GM18907 (cell line): ENCODE measurements around the gene SPAAR.
"Not testable (repeated sequence)": the region's sequence is repeated elsewhere in the genome, so short reads cannot be mapped to it uniquely, and the experiment has no call there.

Experiments used
- ATAC-seq: cut with Tn5 transposase; IDR thresholded peaks from one replicate; pipeline ENCODE4 v1.9.1; 2021; ENCODE audit warnings: mild to moderate bottlenecking, moderate library complexity; ENCODE audit not compliant: unreplicated experiment

SPAAR gene

DNA sequence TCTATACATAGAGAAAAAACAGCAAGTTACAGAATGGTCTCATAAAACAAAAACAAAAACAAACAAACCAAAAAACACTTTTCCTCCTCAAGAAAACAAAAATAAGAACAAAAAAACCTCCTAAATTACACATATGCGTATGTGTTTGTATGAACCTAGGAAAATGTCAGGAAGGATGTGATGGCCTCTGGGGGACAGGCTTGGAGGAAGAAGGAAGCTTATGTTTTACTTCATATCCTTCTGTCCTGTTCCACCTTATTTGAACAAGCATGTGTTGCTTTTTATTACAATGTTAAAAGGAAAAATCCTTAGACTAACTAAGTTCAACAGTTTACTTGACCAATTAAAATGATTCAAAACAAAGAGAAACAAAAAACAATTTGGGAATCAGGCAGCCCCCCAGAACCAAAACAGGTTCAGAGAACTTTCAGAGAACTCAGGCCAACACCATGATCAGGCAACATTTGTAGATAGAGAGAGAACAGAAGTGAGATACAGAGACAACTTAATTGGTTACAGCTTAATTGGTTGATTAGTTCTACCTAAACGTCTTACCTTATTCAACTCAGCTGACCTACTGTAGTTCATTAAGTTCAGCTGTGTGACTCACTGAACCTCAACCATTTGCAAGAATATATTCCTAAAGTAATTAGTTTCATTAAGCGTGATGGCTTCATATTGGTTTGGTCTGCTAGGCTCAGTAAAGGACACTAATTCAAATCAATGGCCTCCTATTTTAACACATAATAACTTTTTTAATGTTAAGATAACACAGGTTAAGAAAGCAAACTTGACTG is 10.1 kb downstream of the SPAAR start:
- no peak for ATAC-seq

GRCh38 chr9:35920051-35920620 is 10.8 kb downstream of the SPAAR start:
- no peak for ATAC-seq

GRCh38 chr9:35923598-35923926 is 14.3 kb downstream of the SPAAR start:
- no peak for ATAC-seq

GRCh38 chr9:35923927-35924763 is 14.9 kb downstream of the SPAAR start:
- no peak for ATAC-seq

DNA sequence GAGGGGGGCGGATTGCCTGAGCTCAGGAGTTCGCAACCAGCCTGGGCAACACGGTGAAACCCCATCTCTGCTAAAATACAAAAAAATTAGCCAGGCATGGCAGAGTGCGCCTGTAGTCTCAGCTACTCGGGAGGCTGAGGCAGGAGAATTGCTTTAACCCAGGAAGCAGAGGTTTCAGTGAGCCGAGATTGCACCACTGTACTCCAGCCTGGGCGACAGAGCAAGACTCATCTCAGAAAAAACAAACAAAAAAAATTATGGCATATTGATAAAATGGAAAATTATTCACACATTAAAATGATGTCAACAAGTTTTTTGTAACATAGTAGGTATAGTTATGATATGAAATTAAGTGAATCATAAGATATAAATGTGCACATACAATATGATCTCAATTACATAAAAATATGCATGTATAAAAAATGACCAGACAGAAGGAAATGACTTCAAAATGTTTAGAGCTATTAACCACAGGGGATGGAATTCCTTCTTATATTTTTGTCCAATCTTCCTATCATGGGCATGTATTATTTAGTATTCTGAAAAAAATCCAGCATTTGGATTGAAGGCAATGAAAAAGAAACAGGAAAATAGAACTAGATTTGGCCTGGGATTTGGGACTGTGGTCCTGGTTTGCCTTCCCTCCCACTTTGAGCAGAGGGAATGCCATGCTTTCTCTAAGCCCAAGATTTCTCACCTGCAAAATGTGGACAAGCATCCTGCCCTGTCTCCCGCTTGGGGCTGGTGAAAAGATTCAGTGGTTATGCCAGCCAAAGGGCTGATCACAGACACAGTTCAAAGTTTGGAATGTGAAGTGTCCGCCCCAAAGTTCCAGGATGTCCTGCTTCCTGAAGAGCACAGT is 19.5 kb downstream of the SPAAR start:
- ATAC-seq, result no peak

GRCh38 chr9:35929453-35929718 is 20.1 kb downstream of the SPAAR start:
- no peak for ATAC-seq

GRCh38 chr9:35930521-35930920 is 21.2 kb downstream of the SPAAR start:
- no peak for ATAC-seq

- ATAC-seq, result no peak
Measured at GRCh38 chr9:35930989-35931388, 21.7 kb downstream of the SPAAR start.

DNA sequence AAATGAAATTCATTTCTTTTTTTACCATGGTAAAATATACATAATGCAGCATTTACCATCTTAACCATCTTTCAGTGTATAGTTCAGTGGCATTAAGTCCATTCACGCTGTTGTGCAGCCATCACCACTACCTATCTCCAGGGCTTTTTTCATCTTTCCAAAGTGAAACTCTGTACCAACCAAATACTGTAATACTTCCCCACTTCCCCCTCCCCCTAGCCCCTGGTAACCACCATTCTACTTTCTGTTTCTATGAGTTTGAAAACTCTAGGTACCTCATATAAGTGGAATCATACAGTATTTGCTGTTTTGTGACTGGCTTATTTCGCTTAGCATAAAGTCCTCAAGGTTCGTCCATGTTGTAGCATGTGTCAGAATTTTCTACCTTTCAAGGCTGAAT is 23.4 kb downstream of the SPAAR start:
- ATAC-seq, result no peak

DNA sequence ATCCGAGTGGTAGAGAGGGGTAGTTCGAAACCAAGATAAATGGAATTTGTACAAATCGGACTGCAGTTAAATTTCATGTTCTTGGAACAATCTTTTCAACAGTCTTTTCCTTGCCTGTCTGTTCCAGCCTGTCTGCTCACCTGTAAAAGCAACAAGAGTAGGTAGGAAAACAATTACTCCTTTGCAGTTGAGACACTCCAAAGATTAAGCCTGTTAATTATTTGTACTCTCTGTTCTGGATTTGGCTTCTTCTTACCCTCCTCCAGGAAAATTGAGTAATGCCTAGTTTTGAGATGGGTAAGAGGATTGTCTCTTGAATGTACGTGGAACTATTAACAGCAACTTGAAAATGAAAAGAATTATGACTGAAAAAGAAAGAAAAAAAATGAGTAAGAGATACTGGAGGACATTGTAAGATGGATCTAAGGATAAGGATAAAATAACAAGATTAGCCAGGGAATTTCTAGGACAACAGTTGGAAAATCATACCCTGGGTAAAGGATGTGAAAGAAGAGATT is 24.3 kb downstream of the SPAAR start:
- no peak for ATAC-seq

DNA sequence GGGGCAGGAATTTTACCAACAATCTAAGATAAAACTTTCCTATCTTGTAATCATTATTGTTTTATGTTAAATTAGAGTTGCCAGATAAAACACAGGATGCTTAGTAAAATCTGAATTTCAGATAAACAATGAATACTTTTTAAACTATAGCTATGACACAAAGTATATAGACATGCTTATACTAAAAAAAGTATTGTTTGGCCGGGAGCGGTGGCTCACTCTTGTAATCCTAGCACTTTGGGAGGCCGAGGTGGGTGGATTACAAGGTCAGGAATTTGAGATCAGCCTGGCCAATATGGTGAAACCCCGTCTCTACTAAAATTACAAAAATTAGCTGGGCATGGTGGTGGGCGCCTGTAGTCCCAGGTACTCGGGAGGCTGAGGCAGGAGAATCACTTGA is 24.8 kb downstream of the SPAAR start:
- ATAC-seq, result not testable (repeated sequence)

DNA sequence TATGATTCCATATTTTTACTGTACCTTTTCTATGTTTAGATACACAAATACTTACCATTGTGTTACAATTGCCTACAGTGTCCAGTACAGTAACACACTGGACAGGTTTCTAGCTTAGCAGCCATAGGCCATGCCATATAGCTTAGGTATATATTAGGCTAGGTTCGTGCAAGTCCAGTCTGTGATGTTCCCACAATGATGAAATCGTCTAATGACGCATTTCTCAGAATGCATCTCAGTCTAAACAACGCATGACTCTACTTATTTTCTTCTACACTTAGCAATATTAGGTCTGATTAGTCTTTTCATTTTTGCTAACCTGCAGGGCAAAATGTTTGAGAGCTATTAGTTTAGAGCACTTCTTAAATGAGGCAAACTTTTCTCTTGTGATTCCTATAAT is 26.0 kb downstream of the SPAAR start:
- no peak for ATAC-seq

DNA sequence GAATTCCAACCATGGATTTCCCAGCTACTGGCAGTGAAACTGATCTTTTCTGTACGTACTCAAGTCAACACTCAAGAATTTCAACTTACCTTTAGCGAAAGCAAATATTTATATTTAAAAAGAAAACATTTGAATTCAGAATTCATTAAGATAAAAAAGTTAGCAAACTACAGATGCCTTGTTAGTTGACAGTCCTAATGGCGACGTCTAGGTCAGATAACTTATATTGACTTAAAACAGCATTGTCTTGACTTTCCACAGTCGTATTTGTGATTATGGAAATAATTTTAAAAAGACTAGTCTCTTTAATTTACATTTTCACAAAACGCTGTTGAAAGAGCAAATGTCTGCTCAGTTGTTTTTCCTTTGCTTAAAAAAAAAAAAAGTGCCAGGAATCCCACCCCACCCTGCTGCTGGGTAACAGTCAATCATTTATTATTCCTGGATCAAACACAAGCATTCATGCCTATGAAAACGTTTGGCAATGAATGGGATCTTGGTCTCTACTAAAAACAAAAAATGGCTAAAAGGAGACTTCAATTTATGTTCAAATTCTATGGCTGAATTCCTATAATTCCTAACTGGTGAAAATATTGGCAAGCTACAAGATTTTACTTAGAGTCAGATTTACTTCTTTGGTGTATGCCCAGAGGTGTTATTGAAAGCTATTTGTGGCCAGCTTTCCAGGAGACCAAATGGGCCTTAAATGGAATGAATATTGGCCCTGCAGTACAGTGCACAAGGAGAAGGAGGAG is 26.6 kb downstream of the SPAAR start:
- no peak for ATAC-seq

DNA sequence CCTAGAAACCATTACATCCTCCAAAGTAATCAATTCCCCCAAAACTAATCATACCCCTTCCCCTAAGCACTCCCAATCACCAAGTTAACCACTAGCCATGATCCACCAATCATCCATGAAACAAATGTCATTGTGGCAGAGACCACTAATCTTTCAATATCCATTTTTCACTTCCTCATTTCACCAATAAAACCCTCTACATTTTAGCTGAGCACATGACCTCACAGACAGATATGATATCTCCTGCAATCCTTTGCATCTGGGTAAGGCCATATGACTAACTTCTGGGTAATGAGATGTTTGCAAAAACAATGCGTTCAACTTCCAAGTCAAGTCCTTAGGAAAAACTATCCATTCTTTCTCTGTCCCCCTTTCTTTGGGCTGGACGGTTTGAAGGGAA is 27.9 kb downstream of the SPAAR start:
- ATAC-seq, result no peak

- ATAC-seq, result no peak
Measured at GRCh38 chr9:35938474-35939356, 29.4 kb downstream of the SPAAR start.

- ATAC-seq, result no peak
Measured at GRCh38 chr9:35939679-35940250, 30.5 kb downstream of the SPAAR start.

- no peak for ATAC-seq
Measured at GRCh38 chr9:35940458-35941407, 31.4 kb downstream of the SPAAR start.

DNA sequence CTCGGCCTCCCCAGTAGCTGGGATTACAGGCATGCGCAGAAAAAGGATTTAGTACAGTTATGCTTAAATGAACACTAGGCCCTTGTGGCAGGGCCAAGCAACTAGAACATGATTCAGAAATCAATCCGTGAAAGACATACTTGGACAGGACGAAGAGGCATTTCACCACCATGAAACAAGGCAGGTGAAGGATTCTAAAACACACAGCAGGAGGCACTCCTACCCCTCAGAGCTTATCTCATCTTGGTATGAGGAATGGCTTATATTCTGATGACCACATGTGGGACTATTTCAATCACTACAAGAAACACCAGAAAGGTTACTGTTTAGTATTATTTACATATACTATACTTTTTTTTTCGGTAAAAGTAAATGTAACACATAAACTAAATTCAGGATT is 33.0 kb downstream of the SPAAR start:
- ATAC-seq, result no peak
